Ramos (cell line): ENCODE measurements around the gene PITX1.

Experiments
- in situ Hi-C: fragments of 300-500 bp; cut with MboI; formaldehyde crosslinking; loops from one replicate; pipeline ENCODE4 v1.14.3; 2022; ENCODE audit warnings: low sequenced_read_pairs; ENCODE audit not compliant: unreplicated experiment

Gene PITX1

DNA sequence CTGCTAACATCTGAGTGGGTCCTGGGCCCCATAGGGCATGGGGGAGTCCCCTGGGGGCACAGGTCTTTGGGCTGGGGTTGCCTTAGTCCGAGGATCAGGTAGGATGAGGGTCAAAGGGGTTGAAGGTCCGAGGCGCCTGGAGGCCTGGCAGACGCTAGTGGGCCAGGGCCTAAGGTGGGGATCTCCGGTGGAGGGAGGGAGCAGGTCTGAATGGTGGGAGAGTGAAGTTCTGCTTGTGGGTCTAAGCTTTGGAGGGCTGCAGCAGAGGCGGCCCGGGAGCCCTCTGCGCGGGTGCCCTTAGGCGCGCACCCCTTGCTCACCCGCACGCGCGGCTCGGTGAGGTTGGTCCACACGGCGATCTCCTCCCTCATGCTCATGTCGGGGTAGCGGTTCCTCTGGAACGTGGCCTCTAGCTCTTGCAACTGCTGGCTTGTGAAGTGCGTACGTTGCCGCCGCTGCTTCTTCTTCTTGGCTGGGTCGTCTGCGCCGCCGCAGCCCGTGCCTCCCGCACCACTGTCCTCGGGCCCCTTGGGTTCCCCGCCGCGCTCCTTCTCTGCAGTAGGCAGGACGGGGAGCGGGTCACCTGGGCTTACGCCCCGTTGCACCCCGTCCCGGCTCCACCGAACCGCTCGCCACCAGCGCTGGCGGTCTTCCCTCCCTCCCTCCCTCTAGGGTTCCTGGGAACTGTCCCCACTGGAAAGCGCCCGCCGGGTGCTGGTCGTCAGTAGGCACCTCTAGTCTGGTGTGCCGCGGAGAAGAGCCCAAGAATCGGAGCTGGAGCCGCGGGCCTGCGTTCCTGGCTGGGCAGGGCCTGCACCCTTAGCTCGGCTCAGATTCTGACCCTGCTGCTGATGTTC lies 2.8 kb downstream of the PITX1 start:
- in situ Hi-C loops, result no loop called here

DNA sequence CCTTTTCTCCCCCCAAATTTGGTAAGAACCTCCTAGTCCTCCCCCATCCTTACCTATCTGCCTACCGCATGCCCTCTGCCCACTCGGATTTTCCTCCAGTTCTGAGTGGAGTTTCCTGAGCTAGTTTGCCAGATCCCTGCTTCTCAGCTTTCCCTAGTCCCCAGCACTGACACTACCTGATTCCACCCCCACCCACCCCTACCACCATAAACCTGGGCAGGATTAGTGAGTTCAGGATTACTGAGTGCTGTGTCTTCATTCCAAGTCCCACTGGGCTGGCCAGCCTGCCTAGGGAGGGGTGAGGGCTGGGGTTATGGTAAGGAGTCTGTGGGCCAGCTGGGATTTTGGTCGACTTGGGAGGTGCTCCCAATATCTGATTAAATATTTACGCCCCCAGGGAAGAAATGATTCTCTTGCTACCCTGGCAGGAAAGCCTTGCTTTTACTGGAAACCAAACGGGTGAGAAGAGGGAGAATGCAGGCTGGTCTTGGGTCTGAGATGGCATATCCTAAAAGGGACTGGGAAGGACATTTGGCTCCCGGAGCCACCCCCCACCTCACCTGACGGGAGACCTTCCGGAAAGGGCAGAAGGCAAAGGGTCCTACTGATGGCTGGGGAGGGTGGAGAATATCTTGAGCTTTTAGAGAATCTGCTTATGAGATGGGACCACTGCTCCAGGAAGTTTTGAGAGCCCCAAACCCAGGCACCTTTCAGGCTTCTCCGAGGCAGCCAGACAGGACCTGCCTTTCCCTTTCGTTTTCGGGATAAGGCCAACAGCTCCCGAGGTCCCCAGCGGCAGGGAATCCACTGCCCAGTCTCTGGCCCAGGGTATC lies 3.7 kb downstream of the PITX1 start:
- in situ Hi-C loops, result no loop called here

DNA sequence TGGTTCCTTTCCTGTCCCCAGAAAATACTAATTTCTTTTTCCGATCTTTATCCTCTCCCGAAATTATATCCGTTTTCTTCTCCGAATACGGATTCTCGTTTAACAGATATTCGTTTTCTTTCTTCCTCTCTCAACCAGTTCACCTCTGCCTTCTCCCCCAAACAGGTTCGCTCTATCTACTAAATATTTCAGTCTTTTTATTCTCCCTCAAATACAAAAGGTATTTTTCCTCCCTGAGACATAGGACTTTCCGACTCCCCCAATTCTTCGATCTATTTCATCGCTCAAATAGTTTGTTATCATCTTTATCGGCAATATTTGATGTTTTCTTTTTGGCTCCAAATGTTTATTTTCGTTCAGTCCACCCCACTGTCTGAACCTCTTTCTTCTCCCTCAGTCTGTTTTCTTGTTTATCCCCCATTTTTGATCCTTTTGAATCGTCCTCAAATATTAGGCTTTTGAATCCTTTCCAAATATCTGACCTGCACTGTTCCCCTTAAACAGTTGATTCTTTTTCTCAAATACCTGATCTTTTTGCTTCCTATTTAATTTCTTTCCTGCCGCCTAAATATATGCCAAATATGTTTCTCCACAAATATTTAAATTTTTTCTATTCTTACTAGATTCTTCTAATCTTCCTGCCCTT lies 4.4 kb downstream of the PITX1 start:
- in situ Hi-C loops, result no loop called here

DNA sequence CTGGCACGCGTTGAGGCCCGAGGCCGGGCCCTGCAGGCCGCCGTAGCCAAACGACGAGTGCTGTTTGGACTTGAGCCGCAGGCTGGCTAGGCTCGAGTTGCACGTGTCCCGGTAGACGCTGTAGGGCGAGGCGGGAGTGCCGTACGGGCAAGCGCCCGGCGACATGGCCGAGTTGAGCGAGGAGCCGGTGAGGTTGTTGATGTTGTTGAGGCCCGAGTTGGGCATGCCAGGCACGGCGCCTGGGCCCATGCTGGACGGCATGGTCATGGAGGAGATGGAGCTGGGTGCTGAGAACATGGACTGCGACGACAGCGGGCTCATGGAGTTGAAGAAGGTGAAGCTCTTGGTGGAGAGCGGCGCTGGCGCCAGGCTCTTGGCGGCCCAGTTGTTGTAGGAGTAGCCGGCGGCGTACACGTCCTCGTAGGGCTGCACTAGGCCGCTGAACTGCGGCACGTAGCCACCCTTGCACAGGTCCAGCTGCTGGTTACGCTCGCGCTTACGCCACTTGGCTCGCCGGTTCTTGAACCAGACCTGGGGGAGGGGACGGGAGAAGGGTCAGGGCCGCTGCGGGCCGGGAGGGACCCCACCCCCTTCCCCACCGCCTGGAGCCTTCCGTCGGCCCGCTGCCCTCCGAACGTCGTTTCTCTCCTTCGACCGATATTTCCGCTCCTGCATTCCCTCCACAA lies 5.1 kb downstream of the PITX1 start:
- in situ Hi-C loops, result no loop called here

DNA sequence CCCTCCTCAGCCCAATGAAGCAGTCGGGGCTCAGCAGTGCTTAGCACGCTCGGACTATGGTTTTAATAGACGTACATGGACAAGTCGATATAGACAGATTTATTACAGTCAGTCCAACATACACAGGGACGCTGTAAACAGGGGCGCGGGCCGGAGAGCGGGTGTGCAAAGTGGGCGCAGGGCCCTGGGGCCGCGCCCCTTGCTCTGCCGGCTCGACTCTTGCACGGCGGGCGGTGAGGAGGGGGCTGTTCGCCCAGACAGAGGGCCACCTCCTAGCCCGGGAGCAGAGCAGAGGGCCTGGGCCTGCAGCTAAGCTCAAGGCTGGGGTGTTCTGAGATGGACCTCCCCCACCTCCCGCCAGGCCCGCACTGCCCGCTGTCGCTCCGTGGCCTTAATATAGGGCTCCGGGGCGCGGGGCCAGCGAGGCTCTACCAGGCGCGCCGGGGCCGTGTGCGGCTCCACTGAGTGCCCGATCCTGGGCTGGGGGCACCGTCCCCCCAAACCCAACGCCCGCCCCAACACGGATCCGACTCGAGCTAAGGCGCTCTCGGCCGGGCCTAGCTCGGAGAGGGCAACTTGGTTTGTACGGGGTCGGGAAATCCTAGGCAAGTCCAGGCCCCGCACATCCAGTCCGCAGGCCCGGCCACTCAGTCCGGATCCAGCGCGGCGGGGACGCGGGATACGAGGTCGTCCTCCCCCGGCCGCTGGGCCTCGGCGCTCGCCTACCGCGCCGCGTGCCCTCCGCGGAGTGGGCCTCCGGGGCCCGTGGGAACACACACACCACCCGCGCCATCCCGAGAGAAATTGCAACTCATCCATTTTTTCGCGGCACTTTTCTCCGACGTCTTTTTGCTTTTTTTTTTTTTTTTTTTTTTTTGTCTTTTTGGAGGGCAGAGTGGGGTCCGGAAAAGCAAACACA lies 6.1 kb downstream of the PITX1 start:
- in situ Hi-C loops, result no loop called here

DNA sequence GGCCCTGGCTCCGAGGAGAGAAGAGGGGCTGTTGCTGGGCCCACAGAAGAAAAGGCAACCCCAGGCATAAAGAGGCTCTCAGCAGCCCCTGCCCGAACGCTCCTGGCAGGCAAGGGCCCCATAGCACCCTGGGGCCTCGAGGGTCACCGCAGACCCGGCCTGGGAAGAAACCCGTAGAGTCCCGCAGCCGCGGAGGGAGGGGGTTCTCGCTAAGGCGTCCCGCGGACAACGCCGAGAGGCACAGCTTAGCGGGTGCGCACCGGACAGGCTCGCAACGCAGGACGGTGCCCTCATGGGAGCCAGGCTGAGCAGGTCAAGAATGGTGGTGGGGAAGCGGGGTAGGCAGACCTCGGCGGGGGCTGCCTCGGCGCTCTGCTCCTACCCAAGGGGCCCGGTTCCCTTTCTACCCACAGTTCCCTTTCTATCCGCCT lies 6.7 kb downstream of the PITX1 start:
- in situ Hi-C loops, result no loop called here

DNA sequence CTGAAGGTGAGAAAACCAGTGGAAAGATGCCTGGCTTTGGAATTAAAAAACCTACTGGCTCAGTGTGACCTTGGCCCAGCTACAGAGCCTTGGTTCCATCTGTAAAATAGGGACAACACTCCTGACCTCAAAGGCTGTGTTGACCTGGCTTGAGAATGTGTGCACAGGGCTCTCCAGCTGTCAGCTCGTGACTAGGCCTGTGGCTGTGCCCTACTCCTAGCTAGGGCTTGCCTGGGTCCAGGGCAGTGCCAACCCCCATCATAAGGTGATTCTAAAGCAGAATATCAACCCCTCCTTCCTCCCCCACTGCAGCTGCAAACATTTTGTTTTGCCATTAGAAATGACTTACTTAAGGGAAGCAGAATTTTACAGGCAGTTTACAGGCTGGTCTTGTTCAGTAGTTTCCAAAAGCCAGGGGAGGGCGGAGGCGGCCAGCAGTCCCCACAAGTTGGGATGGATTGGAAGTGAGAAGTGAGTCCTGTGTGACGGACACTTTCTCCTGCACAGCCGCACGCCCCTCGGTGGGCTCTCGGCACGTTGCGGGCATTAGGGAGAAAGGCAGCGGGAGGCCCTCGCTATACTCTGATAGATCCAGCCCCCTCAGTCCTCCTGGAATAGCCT lies 7.3 kb downstream of the PITX1 start:
- in situ Hi-C loops, result no loop called here

DNA sequence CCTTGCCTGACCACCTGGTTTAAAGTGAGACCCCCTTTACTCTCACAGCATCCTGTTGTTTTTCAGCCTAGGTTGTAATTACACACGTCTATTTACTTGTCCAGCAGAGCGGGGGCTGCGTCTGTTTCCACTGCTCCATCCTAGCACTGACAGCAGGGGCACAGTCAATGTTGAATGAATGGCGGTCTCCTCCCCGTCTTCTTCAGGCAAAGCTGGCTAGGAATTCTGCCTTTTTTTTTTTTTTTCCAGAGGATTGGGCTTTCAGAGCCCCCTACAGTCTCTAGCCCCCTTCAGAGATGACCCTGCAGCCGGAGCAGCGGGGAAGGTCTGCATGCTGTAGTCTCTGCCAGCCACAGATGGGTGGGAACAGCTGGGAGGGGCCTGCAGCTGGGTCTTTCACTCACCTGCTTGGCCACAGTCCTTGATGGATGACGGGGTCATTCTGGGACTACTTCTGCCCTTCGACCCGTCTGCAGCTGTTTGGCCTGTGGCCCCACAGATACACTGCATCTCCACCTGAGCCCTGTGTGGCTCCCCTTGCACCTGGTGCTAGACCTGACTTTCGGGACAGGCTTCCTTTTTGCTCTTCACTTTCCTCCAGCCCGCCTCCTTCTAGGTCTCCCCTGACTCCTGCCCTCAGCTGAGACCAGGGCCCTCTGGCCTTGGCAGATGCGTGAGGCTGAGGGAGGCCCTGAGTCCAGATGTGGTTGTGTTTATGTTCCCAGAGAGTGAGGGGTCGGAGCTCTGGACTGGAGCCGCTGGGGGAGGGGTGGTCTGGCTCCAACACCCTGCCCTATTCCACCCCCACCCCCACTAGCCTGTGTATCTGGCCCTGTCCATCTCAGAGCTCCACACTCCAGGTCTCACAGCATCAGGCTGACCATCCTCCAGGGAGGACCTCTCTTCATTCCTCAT lies 8.0 kb downstream of the PITX1 start:
- in situ Hi-C loops, result no loop called here

DNA sequence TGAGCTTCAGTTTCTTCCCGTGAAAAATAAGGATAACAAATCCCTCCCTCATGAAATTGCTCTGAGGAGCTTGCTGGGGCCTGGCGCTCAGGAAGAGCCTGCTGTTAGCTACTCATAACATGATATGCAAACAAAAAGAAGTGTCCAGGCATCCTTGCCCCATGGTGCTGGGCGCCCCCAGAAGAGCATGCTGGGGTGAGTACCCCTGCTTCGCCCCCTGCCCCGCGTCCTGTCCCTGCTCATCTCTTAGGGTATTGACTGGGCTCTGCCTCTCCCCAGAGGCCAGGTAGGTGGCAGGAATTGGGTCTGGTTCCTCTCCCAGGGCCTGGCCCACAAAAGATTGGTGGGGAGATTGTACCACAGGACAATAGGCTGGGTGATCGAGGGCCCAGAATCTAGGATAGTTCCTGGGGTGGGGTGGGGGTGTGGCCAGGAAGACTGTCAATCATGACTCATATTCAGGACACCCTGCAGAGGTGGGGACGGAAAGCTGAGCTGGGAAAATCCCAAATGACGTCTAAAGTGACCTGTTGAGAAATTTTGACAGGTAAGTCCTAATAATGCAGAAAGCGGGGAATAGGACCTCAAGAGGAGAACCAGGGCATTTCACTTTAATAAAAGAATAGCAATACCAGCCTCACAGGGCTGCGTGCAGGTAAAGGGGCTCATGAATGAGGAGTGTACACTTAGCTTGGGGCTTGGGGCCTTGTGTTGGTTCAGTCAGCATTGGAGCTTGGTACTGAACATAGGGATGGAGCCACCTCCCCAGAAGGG lies 8.9 kb downstream of the PITX1 start:
- in situ Hi-C loops, result no loop called here

DNA sequence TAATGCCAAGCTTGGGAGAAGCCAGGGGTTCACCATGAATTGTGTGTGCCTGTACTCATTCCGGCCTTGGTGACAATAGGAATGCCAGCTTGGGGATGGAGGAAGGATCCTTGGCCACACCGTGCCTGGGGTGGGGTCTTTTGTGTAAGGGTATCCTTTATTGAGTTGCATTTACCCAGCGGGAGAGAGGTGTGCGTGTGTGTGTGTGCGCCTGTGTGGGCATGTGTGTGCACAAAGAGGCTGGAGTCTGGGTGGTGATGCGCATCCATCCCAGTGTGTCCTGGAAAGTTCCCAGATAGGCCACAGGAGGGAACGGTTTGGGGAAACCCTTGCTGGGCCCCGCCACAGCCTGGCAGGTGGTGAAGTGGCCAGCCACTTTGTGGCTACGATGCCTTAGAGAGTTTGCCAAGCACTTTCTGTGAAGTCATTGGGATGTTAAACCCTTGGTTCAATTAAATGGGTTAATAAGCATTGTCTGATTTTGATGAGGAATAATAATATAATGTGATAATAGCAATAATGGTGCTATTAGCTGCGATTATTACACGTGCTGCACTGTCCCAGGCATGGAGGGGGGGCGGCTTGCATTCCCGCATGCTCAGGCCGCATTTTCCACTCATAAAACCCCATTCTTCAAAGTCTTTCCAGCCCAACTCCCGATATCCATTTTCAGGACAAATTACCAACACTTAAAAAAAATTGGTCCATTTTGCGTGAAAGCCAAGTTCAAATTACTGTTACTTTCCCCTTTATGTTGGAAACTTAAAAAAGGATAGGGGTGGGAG lies 13.7 kb downstream of the PITX1 start:
- in situ Hi-C loops, result no loop called here

DNA sequence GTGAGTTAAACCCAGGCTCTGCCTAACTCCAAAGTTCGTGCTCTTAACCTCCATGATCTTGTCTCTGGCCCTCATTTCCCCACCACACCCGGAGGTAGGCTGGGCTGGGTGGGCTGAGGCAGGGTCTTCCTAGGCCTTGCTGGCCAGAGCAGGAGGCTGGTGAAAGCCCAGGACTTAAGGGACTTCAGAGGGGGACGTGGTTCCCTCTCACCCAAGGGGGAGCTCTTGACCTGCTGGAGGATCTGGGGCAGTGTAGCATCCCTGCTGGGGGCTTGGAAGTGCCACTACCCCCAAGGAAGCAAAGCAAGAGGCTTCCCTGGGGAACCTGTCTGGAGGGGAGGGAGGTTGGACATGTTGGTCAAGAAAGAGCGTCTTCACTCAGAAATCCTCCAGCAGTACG lies 14.7 kb downstream of the PITX1 start:
- in situ Hi-C loops, result loop anchor here (5.0 kb wide), 1 partner anchor 178 kb away; no protein-coding TSS in a partner anchor

DNA sequence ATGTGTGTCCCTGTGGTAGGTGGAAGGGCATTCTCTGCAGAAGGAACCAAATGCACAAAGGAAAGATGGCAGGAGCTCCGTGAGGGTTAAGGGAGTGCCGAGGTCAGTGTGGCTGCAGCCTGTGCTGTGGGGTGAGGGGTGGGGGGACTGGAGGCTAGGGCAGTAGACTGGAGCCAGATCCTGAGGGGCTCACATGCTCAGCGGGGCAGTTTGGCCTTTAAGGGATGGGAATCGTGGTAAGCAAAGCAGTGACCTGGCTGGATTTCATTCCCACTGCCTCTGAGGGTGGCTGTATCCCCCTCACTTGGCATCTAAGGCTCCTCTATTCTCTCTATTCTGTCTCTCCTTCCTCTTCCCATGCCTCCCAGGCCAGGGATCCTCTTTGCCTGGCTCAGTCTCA lies 15.6 kb downstream of the PITX1 start:
- in situ Hi-C loops, result loop anchor here (5.0 kb wide), 1 partner anchor 179 kb away; no protein-coding TSS in a partner anchor

DNA sequence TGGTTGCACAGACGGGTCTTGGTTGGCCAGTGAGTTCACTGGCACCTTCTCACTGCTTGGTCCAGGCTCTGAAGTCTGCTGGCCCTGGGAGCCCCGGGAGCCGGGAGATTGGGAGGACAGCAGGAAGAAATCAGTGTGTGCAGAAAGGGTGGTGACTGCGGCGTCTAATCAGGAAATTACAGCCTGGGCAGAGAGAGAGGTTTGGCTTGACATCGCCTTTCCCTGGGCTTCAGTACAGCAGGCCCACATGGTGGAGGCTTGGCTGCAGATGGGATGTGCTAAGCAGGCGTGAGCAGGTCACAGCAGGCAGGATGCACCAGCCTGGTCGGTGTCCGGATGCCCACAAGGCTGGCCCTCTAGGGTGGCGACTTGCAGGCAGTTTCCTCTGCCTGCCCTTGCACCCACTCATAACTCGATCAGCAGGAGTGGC lies 17.2 kb downstream of the PITX1 start:
- in situ Hi-C loops, result loop anchor here (5.0 kb wide), 1 partner anchor 180 kb away; no protein-coding TSS in a partner anchor

DNA sequence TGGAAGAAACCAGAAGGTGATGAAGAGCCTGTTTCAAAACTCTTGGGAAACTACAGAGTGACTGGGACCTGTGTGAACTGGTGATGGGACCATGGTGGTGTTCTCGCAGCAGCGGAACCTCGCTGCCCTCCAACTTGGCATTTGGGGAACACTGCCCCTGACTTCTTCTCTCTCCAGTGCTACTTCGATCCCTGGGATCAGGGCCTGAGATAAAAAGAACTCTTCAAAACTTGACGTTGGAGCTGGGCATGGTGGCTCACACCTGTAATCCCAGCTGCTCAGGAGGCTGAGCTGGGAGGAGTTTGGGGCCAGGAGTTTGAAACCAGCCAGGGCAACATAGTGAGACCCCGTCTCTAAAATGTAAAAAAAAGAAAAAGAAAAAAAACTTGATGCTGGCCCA lies 18.1 kb downstream of the PITX1 start:
- in situ Hi-C loops, result loop anchor here (5.0 kb wide), 1 partner anchor 181 kb away; no protein-coding TSS in a partner anchor

DNA sequence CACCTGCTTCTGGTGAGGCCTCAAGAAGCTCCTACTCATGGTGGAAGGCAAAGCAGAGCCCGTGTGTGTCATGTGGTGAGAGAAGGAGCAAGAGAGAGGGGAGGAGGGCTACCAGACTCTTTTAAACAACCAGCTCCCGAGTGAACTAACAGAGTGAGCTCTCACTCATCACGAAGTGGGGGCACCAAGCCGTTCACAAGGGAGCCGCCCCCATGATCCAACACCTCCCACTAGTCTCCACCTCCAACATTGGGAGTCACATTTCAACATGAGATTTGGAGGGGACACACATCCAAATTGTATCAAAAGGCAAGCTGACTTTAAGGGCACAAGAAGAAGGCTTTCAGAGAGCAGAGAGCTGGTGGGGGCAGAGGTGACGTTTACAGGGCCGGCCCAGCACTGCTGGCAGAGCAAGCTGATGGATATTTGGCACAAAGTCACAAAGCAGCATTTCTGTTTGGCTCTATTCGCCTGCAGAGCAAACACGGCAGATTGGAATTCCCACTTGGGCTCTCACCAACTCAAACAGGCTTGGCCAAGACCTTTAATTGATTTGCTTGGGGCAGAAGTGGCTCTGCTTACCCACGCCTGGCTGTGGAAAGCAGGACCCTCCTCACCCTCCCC lies 20.0 kb downstream of the PITX1 start:
- in situ Hi-C loops, result no loop called here

DNA sequence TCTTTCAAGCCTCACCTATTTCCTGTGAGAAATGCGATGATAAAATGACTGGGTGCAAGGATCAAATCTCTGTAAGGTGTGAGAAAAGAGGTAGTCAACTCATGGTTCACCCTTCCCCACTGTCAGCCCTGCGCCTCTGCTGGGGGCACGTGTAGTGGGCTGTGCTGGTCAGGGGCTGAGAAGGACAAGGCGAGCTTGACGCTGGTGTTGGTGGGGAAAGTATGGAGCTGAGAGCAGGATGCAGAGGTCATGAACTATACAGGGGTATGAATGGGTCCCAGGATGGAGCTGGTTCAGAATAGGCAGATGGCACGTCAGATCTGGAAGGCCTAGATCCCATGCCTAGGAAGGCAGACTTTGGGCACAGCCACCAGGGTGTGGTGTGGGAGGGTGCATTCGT lies 20.6 kb downstream of the PITX1 start:
- in situ Hi-C loops, result no loop called here
